SK-N-SH (cell line): ENCODE results near the gene ZXDC. TPM values are rescaled to one million over a fixed set of nuclear protein-coding genes. Genes with fewer than 3 reads are reported as not detected.

Experiments
- CTCF ChIA-PET: fragments of 300-600, 350-600 bp; formaldehyde crosslinking; extraction: SDS; loops from one replicate; lab custom pipeline; 2021; lab: Yijun Ruan, JAX
- POLR2A ChIA-PET: fragments of 350-600 bp; sonication (Branson Sonifier 250); formaldehyde crosslinking; extraction: SDS; loops from one replicate; lab custom pipeline; 2020; ENCODE audit warnings: antibody characterized with exemption, inconsistent platforms; lab: Yijun Ruan, JAX
- DNase-seq: peaks from one replicate; pipeline ENCODE4 v3.0.0; 2012
- H2AFZ ChIP-seq: fragments of 200-600 bp; sonication (generic); 2 replicates; pipeline ENCODE4 v1.8.1; 2016; ENCODE audit warnings: antibody characterized with exemption, mild to moderate bottlenecking, low read depth
- H3F3A ChIP-seq: fragments of 200-600 bp; sonication (generic); replicated peaks from 2 replicates; pipeline ENCODE3; 2016; ENCODE audit warnings: antibody characterized with exemption, mild to moderate bottlenecking; ENCODE audit not compliant: insufficient read depth
- H3K27ac ChIP-seq, 2 experiments: fragments of 200-500 bp in 1 of 2; fragments of 200-600 bp in 1 of 2; sonication (Bioruptor generic) in 1 of 2; sonication (generic), shearing (Covaris generic) in 1 of 2; 2 replicates each; pipeline versions ENCODE4 v1.5.1 to v1.6.1; 2014 to 2016; ENCODE audit warnings: low read depth in 2 of 2, inconsistent platforms in 1 of 2, low read length in 1 of 2, mild to moderate bottlenecking in 1 of 2, mixed read lengths in 1 of 2
- H3K27me3 ChIP-seq: fragments of 200-600 bp; sonication (generic), shearing (Covaris generic); 2 replicates; pipeline ENCODE4 v1.6.1; 2016; ENCODE audit warnings: mixed run types; ENCODE audit not compliant: insufficient read depth
- H3K36me3 ChIP-seq, 2 experiments: fragments of 200-500 bp in 1 of 2; fragments of 200-600 bp in 1 of 2; sonication (Bioruptor generic) in 1 of 2; sonication (generic) in 1 of 2; replicated peaks in 1 of 2; 2 replicates each; pipeline versions ENCODE3 to v1.5.1; 2014 to 2016; ENCODE audit warnings: low read length in 1 of 2, mild to moderate bottlenecking in 1 of 2; ENCODE audit not compliant: insufficient read depth in 2 of 2, control insufficient read depth in 1 of 2
- H3K4me1 ChIP-seq, 2 experiments: fragments of 200-500 bp in 1 of 2; fragments of 200-600 bp in 1 of 2; sonication (Bioruptor generic) in 1 of 2; sonication (generic), shearing (Covaris generic) in 1 of 2; 2 replicates each; pipeline versions ENCODE4 v1.5.1 to v1.6.1; 2014 to 2016; ENCODE audit warnings: low read depth in 1 of 2, low read length in 1 of 2, mixed run types in 1 of 2; ENCODE audit not compliant: insufficient read depth in 2 of 2, control insufficient read depth in 1 of 2
- H3K4me2 ChIP-seq: fragments of 200-600 bp; sonication (generic), shearing (Covaris generic); 2 replicates; pipeline ENCODE4 v1.6.1; 2017; ENCODE audit warnings: mixed run types
- H3K4me3 ChIP-seq, 2 experiments: fragments of 200-500 bp in 1 of 2; fragments of 200-600 bp in 1 of 2; sonication (Bioruptor generic) in 1 of 2; sonication (generic), shearing (Covaris generic) in 1 of 2; 2 replicates each; pipeline versions ENCODE4 v1.5.1 to v1.8.1; 2014 to 2016; ENCODE audit warnings: low read depth in 2 of 2, inconsistent platforms in 1 of 2, low read length in 1 of 2, mild to moderate bottlenecking in 1 of 2, mixed read lengths in 1 of 2, moderate library complexity in 1 of 2
- H3K79me2 ChIP-seq: fragments of 200-600 bp; sonication (generic); 2 replicates; pipeline ENCODE4 v1.8.1; 2017; ENCODE audit warnings: mild to moderate bottlenecking; ENCODE audit not compliant: insufficient read depth
- H3K9ac ChIP-seq: fragments of 200-600 bp; sonication (generic); 2 replicates; pipeline ENCODE4 v1.6.1; 2017; ENCODE audit warnings: mixed run types
- H3K9me2 ChIP-seq: fragments of 200-600 bp; sonication (generic); 2 replicates; pipeline ENCODE4 v1.6.1; 2017; ENCODE audit warnings: mixed run types
- H3K9me3 ChIP-seq: fragments of 200-600 bp; sonication (generic); 2 replicates; pipeline ENCODE4 v1.6.1; 2017; ENCODE audit warnings: mixed run types, mild to moderate bottlenecking, moderate library complexity
- H4K20me1 ChIP-seq: fragments of 200-600 bp; sonication (generic); 2 replicates; pipeline ENCODE4 v1.6.1; 2017; ENCODE audit warnings: mild to moderate bottlenecking, mixed run types; ENCODE audit not compliant: insufficient read depth
- CHD2 ChIP-seq: fragments of 150-350 bp; IDR thresholded peaks from 2 replicates; pipeline ENCODE4 v1.6.1; 2018; ENCODE audit warnings: low read length; ENCODE audit not compliant: partially characterized antibody
- EP300 ChIP-seq, 2 experiments: IDR thresholded peaks; 2 replicates each; pipeline versions ENCODE4 v1.4.0 to v1.6.1; 2012; ENCODE audit warnings: borderline replicate concordance in 1 of 2, low read depth in 1 of 2, low read length in 1 of 2
- EZH2phosphoT487 ChIP-seq: fragments of 200-600 bp; sonication (generic); IDR thresholded peaks from 2 replicates; pipeline ENCODE4 v1.6.1; 2017; ENCODE audit warnings: low read depth, mixed run types, mild to moderate bottlenecking, antibody characterized with exemption, moderate library complexity, borderline replicate concordance
- FOXM1 ChIP-seq: IDR thresholded peaks from 2 replicates; pipeline ENCODE4 v1.4.0; 2012; ENCODE audit warnings: low read depth, mild to moderate bottlenecking
- GABPA ChIP-seq: IDR thresholded peaks from 2 replicates; pipeline ENCODE4 v1.4.0; 2012; ENCODE audit warnings: low read depth, mild to moderate bottlenecking
- IRF3 ChIP-seq: fragments of 150-350 bp; IDR thresholded peaks from 2 replicates; pipeline ENCODE4 v1.6.1; 2016; ENCODE audit warnings: mild to moderate bottlenecking, low read depth, low read length
- JUND ChIP-seq: IDR thresholded peaks from 2 replicates; pipeline ENCODE4 v1.4.0; 2012
- MAX ChIP-seq: IDR thresholded peaks from 2 replicates; pipeline ENCODE4 v1.4.0; 2012; ENCODE audit warnings: low read depth
- MXI1 ChIP-seq: IDR thresholded peaks from 2 replicates; pipeline ENCODE4 v1.6.1; 2012; ENCODE audit warnings: mild to moderate bottlenecking, low read depth, low read length, improper control_type of control experiment
- NRF1 ChIP-seq: IDR thresholded peaks from 2 replicates; pipeline ENCODE4 v1.6.1; 2012; ENCODE audit warnings: low read depth, mild to moderate bottlenecking, low read length
- RAD21 ChIP-seq: IDR thresholded peaks from 2 replicates; pipeline ENCODE4 v1.6.1; 2012; ENCODE audit warnings: mild to moderate bottlenecking, low read length
- REST ChIP-seq: IDR thresholded peaks from 2 replicates; pipeline ENCODE4 v1.6.1; 2012; ENCODE audit warnings: mild to moderate bottlenecking, low read depth, low read length, moderate library complexity
- SIN3A ChIP-seq: IDR thresholded peaks from 2 replicates; pipeline ENCODE4 v1.6.1; 2012; ENCODE audit warnings: low read depth, mild to moderate bottlenecking, low read length, moderate library complexity, borderline replicate concordance
- TCF12 ChIP-seq: IDR thresholded peaks from 2 replicates; pipeline ENCODE4 v1.4.0; 2012
- TEAD4 ChIP-seq: IDR thresholded peaks from 2 replicates; pipeline ENCODE4 v1.4.0; 2012; ENCODE audit warnings: mild to moderate bottlenecking, borderline replicate concordance; ENCODE audit not compliant: insufficient read depth
- USF1 ChIP-seq: IDR thresholded peaks from 2 replicates; pipeline ENCODE4 v1.4.0; 2012; ENCODE audit warnings: low read depth, borderline replicate concordance
- ZBTB33 ChIP-seq: IDR thresholded peaks from 2 replicates; pipeline ENCODE4 v1.4.0; 2012; ENCODE audit warnings: low read depth, borderline replicate concordance
- WGBS: methylation state at CpG from one replicate; pipeline ENCODE4 v1.1.6; 2017; ENCODE audit warnings: low lambda C conversion rate; 5-methylcytosine and 5-hydroxymethylcytosine counted together
- polyA plus RNA-seq, 3 experiments: library from polyadenylated mRNA; depleted of rRNA; stranded (reverse); fragments of >200 nt; gene quantifications; 2 replicates each; pipeline ENCODE4 v1.2.3, GENCODE V29; 2012

ZXDC gene
- polyA plus RNA-seq, 1 of the 3 experiments (the other 2 are of a cell fraction) = 8.5 TPM

GRCh38 chr3:126466886-126467610, 8.6 kb downstream of the ZXDC start:
- H3K9me2 ChIP-seq = no peaks in the 10 kb centered on the region
- peaks cover 36 to 96% of the 10 kb centered on the region in 2 experiments for H3K36me3 ChIP-seq
- peaks cover 48% of the 10 kb centered on the region for H3K79me2 ChIP-seq
- WGBS = 90% methylated on average over 19 of the region's 19 CpGs
- H4K20me1 ChIP-seq = peaks cover 21% of the 10 kb centered on the region
- no peak overlapping the region for H3K4me2 ChIP-seq
- DNase-seq = no peak
- H3K27me3 ChIP-seq = no peaks in the 10 kb centered on the region
- ChIA-PET CTCF (interaction anchor here (1.0 to 4.1 kb wide), 2 partner anchors 8 to 20 kb away, joined by 3 to 20 read pairs; partner anchors contain the start of gene ZXDC), POLR2A (no interaction called here)
- no peak overlapping the region for H3K4me3 ChIP-seq
- TF ChIP-seq EP300 (IDR thresholded peaks at IDR 0.05; ENCODE audit: borderline replicate concordance in 1 of 2, low read depth in 1 of 2, low read length in 1 of 2) = no peak
- TF ChIP-seq EZH2phosphoT487 = no peak
- TF ChIP-seq MAX = no peak
- TF ChIP-seq GABPA = no peak
- no peak for TF ChIP-seq FOXM1
- no peak for TF ChIP-seq USF1
- no peak for TF ChIP-seq TCF12
- TF ChIP-seq NRF1 = no peak
- TF ChIP-seq ZBTB33 = no peak
- no peak for TF ChIP-seq SIN3A
- TF ChIP-seq TEAD4 = no peak
- no peak for TF ChIP-seq REST
- no peak for TF ChIP-seq IRF3
- no peak for TF ChIP-seq RAD21
- TF ChIP-seq CHD2 = no peak
- no peak for TF ChIP-seq MXI1
- TF ChIP-seq JUND = no peak
- H3K9ac ChIP-seq = no peak overlapping the region
- H3K9me3 ChIP-seq = no peaks in the 10 kb centered on the region
- H3F3A ChIP-seq = no peaks in the 10 kb centered on the region
- peaks cover 2% of the 10 kb centered on the region in 2 experiments; a peak in 3 of 4 replicates for H3K4me1 ChIP-seq
- no peak overlapping the region for H3K27ac ChIP-seq
- H2AFZ ChIP-seq = no peak overlapping the region
